ENCODE data around the gene CTNNBL1. TPM values are rescaled to one million over a fixed set of nuclear protein-coding genes. Genes with fewer than 3 reads are reported as not detected.

CTNNBL1 gene
- total and polyA plus RNA-seq, 2 of the 4 experiments (the other 2 are of a cell fraction), result 29.9 to 34.1 TPM

- POLR2A ChIA-PET (ENCODE audit: unreplicated experiment), result no interaction called here
- Histone ChIP-seq H3K9ac (ENCODE audit: low read depth, low read length) (no peak overlapping the region), H2AK5ac (ENCODE audit: low read depth, low read length) (no peak overlapping the region), H3K4me1 (ENCODE audit: control insufficient read depth, insufficient read depth, low read length) (no peaks in the 10 kb centered on the region), H3K23ac (ENCODE audit: low read depth, low read length) (no peak overlapping the region), H3K56ac (ENCODE audit: extremely low read depth, insufficient read depth, low read length) (no peak overlapping the region), H3K9me3 (ENCODE audit: control insufficient read depth, insufficient read depth, low read length) (no peaks in the 10 kb centered on the region), H4K91ac (ENCODE audit: insufficient read depth, low read depth, low read length) (no peak overlapping the region), H2AK9ac (replicated peaks; ENCODE audit: low read depth, low read length, poor library complexity) (no peak overlapping the region), H3K14ac (replicated peaks; ENCODE audit: low read depth, low read length) (no peak overlapping the region), H2BK5ac (ENCODE audit: low read depth, low read length, poor library complexity, severe bottlenecking) (no peak overlapping the region), H4K5ac (ENCODE audit: low read depth, low read length) (no peak overlapping the region), H4K8ac (ENCODE audit: low read depth in 2 of 2, low read length in 2 of 2) (no peak overlapping the region), H3K4ac (ENCODE audit: low read depth, low read length) (no peak overlapping the region), H4K20me1 (ENCODE audit: insufficient read depth, low read length) (no peaks in the 10 kb centered on the region), H2BK120ac (ENCODE audit: low read depth, low read length) (no peak overlapping the region), H2BK15ac (ENCODE audit: low read depth, low read length) (no peak overlapping the region), H3K27ac (ENCODE audit: insufficient read depth, low read length) (no peak overlapping the region), H3K79me1 (ENCODE audit: low read depth in 1 of 2, low read length in 2 of 2) (no peaks in the 10 kb centered on the region), H2AFZ (replicated peaks; ENCODE audit: low read length, poor library complexity) (no peak overlapping the region), H2BK20ac (ENCODE audit: low read depth, low read length) (no peak overlapping the region), H3K9me1 (ENCODE audit: insufficient read depth, low read length) (no peaks in the 10 kb centered on the region), H3K36me3 (ENCODE audit: control insufficient read depth, insufficient read depth, low read length) (no peaks in the 10 kb centered on the region), H3K4me3 (ENCODE audit: insufficient read depth, low read depth, low read length) (no peak overlapping the region), H3K27me3 (ENCODE audit: control insufficient read depth, insufficient read depth, low read length) (peaks cover 61% of the 10 kb centered on the region), H3K4me2 (ENCODE audit: low read depth, low read length) (no peak overlapping the region), H3K18ac (ENCODE audit: low read depth, low read length) (no peak overlapping the region)
- dilution Hi-C loops (cut with HindIII; ENCODE audit: low sequenced_read_pairs, unreplicated experiment), result no loop called here
- no peak for TF ChIP-seq RFX5 (IDR thresholded peaks at IDR 0.05; ENCODE audit: low read depth, low read length)
- ATAC-seq (ENCODE audit: low read depth) (no peak), DNase-seq (no peak)
- in situ Hi-C loops (cut with MboI; ENCODE audit: low sequenced_read_pairs), result no loop called here
- intact Hi-C loops (cut with micrococcal nuclease), result no loop called here
- CTCF ChIA-PET, result no interaction called here
- BruUV-seq (replicated peaks), result no TSS peak
- WGBS, 2 experiments (ENCODE audit: extremely low coverage in 2 of 2, insufficient read length in 1 of 2), result no CpG with 5 or more reads among the region's 3 CpGs
These were observed 45.9 kb upstream of the CTNNBL1 start for GRCh38 chr20:37647946-37648345.
